ENCODE data around the gene CETN1. TPM values are rescaled to one million over a fixed set of nuclear protein-coding genes. Genes with fewer than 3 reads are reported as not detected.
A peak's percentile ranks its signal among the peaks of the same experiment; 100 is the strongest.

Gene CETN1
- total RNA-seq, 6 donors from 2014 or later = not detected

GRCh38 chr18:549967-550366, 30.2 kb upstream of the CETN1 start:
- DNase-seq (no peak), ATAC-seq (ENCODE audit: low FRiP score in 2 of 2) (no peak)
- H3K9me3 ChIP-seq = no peaks in the 10 kb centered on the region
- TF ChIP-seq, protein P1, sequence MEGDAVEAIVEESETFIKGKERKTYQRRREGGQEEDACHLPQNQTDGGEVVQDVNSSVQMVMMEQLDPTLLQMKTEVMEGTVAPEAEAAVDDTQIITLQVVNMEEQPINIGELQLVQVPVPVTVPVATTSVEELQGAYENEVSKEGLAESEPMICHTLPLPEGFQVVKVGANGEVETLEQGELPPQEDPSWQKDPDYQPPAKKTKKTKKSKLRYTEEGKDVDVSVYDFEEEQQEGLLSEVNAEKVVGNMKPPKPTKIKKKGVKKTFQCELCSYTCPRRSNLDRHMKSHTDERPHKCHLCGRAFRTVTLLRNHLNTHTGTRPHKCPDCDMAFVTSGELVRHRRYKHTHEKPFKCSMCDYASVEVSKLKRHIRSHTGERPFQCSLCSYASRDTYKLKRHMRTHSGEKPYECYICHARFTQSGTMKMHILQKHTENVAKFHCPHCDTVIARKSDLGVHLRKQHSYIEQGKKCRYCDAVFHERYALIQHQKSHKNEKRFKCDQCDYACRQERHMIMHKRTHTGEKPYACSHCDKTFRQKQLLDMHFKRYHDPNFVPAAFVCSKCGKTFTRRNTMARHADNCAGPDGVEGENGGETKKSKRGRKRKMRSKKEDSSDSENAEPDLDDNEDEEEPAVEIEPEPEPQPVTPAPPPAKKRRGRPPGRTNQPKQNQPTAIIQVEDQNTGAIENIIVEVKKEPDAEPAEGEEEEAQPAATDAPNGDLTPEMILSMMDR (IDR thresholded peaks at IDR 0.05) = no peak
- no peak for TF ChIP-seq POLR2A (IDR thresholded peaks at IDR 0.05)
- WGBS, 2 donors = 96 to 98% methylated on average over 3 of the region's 3 CpGs
- H3K4me3 ChIP-seq = no peak overlapping the region
- H3K27me3 ChIP-seq = no peaks in the 10 kb centered on the region
- no peak overlapping the region for H3K27ac ChIP-seq
- no peaks in the 10 kb centered on the region for H3K36me3 ChIP-seq
- H3K4me1 ChIP-seq = no peaks in the 10 kb centered on the region

GRCh38 chr18:551404-552061, 28.6 kb upstream of the CETN1 start:
- Histone ChIP-seq H3K36me3 (no peaks in the 10 kb centered on the region), H3K27me3 (no peaks in the 10 kb centered on the region), H3K9me3 (no peaks in the 10 kb centered on the region), H3K27ac (no peak overlapping the region), H3K4me3 (no peak overlapping the region), H3K4me1 (no peaks in the 10 kb centered on the region)
- TF ChIP-seq, protein P1 (IDR thresholded peaks at IDR 0.05) = no peak
- no peak for TF ChIP-seq POLR2AphosphoS5 (IDR thresholded peaks at IDR 0.05)
- TF ChIP-seq EP300 (IDR thresholded peaks at IDR 0.05) = no peak
- TF ChIP-seq POLR2A (IDR thresholded peaks at IDR 0.05) = no peak
- WGBS, 2 donors = 80 to 83% methylated on average over 4 of the region's 4 CpGs
- DNase-seq (no peak), ATAC-seq (ENCODE audit: low FRiP score in 2 of 2) (no peak)

GRCh38 chr18:555705-556457, 24.3 kb upstream of the CETN1 start:
- no peak for DNase-seq
- Histone ChIP-seq H3K27ac (no peak overlapping the region), H3K36me3 (no peaks in the 10 kb centered on the region), H3K27me3 (no peaks in the 10 kb centered on the region), H3K4me1 (no peaks in the 10 kb centered on the region), H3K9me3 (no peaks in the 10 kb centered on the region), H3K4me3 (no peak overlapping the region)
- TF ChIP-seq EP300 (IDR thresholded peaks at IDR 0.05) = no peak
- no peak for TF ChIP-seq POLR2A (IDR thresholded peaks at IDR 0.05)
- no peak for TF ChIP-seq POLR2AphosphoS5 (IDR thresholded peaks at IDR 0.05)
- TF ChIP-seq, protein P1 (IDR thresholded peaks at IDR 0.05) = no peak
- no peak for ATAC-seq (ENCODE audit: low FRiP score in 2 of 2)
- WGBS, 2 donors = 58 to 83% methylated on average over 13 of the region's 13 CpGs

GRCh38 chr18:564708-565561, 15.2 kb upstream of the CETN1 start:
- H3K4me3 ChIP-seq = no peak overlapping the region
- no peak for TF ChIP-seq POLR2AphosphoS5 (IDR thresholded peaks at IDR 0.05)
- TF ChIP-seq, protein P1 (IDR thresholded peaks at IDR 0.05) = no peak
- TF ChIP-seq EP300 (IDR thresholded peaks at IDR 0.05) = no peak
- TF ChIP-seq POLR2A (IDR thresholded peaks at IDR 0.05) = no peak
- ATAC-seq (ENCODE audit: low FRiP score in 2 of 2) (peak in 1 of 2 donors; percentile 17), DNase-seq (no peak)
- H3K36me3 ChIP-seq = no peaks in the 10 kb centered on the region
- H3K9me3 ChIP-seq = no peaks in the 10 kb centered on the region
- H3K4me1 ChIP-seq = no peaks in the 10 kb centered on the region
- H3K27ac ChIP-seq = no peak overlapping the region
- H3K27me3 ChIP-seq = no peaks in the 10 kb centered on the region
- WGBS, 2 donors = 72 to 76% methylated on average over 11 of the region's 11 CpGs
